ENCODE results near the gene SRSF3.

Gene SRSF3

DNA sequence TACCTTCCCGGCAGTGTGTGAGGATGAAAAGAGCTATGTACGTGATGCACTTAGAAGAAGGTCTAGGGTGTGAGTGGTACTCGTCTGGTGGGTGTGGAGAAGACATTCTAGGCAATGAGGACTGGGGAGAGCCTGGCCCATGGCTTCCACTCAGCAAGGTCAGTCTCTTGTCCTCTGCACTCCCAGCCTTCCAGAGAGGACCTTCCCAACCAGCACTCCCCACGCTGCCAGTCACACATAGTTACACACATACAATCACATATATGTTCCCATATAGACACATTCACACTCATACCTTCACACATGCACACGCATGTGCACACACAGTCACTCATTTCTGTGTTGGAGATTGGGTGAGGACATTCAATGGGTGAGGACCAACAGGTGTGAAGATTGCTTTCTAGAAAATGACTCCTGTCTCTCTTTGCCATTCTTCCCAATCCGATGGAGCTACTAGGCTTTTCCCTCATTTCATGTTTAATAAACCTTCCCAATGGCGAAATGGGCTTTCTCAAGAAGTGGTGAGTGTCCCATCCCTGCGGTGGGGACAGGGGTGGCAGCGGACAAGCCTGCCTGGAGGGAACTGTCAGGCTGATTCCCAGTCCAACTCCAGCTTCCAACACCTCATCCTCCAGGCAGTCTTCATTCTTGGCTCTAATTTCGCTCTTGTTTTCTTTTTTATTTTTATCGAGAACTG lies 30.4 kb downstream of the SRSF3 start:
- DNase-seq: no peak

GRCh38 chr6:36625158-36625919 lies 31.2 kb downstream of the SRSF3 start:
- DNase-seq: no peak

- DNase-seq: no peak
These were observed 32.5 kb downstream of the SRSF3 start for GRCh38 chr6:36626636-36627035.

DNA sequence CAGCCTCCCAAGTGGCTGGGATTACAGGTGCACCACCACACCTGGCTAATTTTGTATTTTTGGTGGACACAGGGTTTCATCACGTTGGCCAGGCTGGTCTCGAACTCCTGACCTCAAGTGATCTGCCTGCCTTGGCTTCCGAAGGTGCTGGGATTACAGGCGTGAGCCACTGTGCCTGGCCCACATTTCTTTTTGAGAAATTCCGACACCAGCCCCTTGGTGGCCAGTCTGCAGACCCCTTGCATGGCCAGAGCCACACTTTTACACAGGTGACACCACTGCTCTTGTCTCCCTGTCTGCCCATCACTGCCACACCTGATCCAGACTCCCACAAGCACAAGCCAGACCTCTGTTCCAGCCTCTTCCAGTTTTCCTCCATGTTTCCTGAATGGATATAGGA lies 33.0 kb downstream of the SRSF3 start:
- DNase-seq: no peak

DNA sequence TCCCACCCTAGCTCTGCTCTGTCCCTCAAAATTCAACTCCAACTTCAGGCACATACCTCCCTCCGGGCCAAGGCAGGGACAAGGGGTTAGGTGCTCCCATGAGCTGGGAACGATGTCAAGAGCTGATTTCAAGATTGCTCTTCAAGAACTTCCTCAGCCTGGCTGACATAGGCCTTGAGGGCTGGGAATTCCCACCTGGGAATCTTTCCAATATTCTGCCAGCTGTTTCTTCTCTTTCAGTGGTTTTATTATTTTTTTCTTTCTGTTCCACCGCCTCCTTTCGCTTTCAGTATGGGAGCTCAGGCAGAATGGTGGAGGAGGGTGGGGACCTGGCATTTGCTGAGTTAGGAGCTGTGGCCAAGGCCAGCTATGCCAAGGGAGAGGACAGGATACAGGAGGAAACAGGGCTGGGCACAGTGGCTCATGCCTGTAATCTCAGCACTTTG lies 33.7 kb downstream of the SRSF3 start:
- DNase-seq: no peak

DNA sequence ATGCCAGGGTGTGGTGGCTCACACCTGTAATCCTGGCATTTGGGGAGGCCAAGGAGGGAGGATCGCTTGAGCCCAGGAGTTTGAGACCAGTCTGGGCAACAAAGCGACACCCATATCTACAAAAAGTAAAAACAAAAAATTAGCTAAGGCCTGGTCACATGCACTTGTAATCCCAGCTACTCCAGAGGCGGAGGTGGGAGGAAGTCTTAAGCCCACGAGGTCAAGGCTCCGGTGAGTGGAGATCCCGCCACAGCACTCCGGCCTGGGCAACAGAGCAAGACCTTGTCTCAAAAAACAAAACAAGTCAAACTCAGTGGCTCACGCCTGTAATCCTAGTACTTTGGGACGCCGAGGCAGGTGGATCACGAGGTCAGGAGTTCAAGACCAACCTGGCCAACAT lies 35.6 kb downstream of the SRSF3 start:
- DNase-seq: no peak

DNA sequence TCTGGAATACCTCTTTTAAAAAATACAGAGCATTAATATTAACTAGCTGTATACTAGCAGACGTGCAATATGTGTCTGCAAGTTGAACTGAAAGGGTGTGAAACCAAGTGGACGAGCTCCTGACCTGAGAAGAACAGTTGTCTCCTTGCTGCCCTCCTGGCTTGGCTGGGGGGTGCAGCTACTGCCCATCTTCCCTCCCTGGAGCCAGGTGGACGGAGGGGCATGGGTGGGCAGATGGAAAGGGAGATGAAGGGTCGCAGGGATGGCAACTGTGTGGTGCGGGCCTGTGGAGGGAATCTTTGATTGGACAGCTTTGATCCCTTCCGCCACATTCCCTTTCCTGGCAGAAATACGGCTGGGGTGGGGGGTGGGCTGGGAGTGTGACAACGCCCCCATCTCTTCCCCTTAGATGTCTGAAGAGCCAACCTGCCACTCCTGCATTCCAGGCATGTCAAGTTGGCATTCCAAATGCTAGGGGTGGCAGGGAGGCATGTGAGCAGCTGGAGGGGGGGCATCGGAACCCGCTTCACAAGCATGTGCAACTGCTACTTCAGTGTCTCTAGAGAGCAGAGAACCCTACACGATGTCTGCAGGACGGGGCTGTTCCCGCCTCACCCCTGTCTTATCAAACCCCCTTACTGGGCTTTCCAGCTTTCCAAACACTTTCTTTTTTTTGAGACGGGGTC lies 37.3 kb downstream of the SRSF3 start:
- DNase-seq: no peak

- DNase-seq: no peak
These were observed 39.2 kb downstream of the SRSF3 start for GRCh38 chr6:36633370-36633769.

DNA sequence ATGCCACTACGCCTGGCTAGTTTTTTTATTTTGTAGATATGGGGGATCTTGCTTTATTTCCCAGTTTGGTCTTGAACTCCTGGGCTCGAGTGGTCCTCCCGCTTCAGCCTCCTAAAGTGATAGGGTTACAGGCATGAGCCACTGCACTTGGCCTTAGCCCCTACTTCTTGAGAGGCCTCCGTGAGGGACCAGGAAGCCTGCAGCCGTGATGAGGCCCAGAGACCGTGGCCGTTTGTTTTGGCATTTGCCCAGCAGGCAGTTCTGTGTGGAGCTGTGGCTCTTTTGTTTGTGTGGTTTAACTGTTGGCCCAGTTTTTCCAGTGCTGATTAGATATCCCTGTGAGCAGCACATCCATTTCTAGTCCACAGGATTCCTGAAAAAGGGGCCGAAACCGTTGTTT lies 39.8 kb downstream of the SRSF3 start:
- DNase-seq: peak; percentile 66

GRCh38 chr6:36634317-36635108 lies 40.4 kb downstream of the SRSF3 start:
- DNase-seq: no peak

- DNase-seq: no peak
These were observed 42.1 kb downstream of the SRSF3 start for GRCh38 chr6:36636283-36636682.

DNA sequence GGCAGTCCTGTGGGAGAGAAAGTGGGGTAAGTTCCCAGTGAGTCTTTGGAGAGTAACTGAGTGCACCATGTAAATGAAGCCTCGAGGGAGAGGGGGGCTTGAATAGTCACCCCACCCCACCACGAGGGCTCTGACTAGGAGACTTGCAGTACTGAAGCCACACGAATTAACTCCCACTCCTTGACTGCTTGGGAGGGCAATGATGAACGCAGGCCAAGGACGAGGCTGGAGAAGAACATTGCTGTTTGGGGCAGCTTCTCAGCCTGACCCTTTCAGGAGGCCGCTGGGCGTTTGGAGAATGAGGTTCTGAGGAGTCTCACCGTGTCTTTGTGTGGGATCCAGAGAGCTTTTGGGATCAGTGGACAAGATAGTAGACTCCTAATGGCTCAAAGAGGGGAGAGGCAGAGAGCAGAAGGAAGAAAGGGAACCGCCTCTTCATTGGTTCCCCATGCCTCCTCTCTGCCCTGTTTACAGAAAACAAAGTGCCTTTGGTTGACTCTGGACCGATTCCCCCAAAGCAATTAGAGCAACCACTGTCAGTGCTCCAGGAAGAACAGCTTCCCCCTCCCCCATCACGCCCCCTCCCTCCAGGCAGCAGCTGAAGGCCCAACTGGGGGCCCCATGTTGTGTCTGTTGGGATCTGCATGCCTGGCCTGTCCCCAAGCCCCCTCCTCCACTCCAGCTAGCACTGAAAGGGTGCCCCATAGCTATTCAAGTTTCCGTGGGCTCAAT lies 42.7 kb downstream of the SRSF3 start:
- no peak for DNase-seq

GRCh38 chr6:36638579-36638978 lies 44.4 kb downstream of the SRSF3 start:
- no peak for DNase-seq

- DNase-seq: no peak
These were observed 45.1 kb downstream of the SRSF3 start for GRCh38 chr6:36639171-36639808.

DNA sequence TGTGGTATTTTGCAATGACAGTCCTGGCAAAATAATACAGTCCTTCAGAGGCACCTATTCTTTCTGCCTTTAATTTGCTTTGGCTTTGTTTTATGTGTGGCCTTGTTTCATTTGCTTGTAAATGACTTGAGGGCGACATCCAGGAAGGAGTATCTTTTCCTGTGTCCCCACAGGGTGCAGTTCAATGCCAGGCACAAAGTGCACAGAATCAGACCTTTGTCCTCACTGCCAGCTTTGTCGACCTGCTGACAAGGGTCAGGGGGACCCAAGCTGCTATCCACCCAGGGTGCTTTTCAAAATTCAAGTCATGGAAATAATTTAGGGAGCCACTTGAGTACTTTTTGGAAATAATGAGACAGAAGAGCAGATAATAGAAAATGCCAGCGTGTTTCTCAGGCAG lies 47.4 kb downstream of the SRSF3 start:
- DNase-seq: no peak

DNA sequence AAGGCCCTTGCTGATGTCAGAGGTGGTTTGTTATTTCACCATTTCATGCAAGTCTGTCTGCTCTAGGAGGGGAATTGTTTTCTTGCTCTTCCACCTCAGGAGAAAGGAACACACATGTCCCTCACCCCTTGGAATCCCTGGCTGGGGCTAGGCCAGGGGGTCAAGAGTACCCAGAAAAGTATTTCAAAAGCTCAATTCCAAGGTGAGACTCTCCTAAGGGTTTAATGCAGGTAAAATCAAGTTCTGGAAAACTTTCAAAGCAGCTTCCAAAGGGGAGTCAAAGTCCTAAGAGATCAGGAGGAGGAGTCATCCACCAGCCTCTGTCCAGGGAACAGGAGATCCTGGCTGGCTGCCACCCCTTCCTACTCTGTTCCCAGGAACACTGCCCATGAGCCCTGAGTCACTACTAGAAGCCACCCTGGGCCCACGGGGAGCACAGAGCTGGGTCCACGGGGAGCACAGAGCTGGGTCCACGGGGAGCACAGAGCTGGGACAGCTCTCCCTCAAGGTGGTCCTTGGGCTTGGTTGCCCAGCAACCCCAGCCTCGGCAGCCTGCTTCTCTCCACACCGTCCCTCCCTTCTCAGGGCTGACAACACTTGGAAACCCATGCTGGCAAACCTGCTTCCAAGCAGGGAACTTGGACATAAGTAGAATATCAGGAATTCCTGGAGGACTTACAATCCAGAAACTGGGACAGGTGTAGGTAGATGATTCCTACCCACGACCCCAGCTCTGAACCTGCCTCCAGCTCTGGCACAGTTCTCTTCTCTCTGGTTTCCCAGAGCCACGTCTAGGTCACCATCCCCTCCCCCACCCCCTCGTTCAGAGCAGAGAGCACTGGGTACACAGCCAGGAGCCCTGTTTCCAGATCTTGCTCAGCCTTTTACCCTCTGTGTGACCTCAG lies 49.0 kb downstream of the SRSF3 start:
- DNase-seq: no peak

- DNase-seq: no peak
These were observed 49.8 kb downstream of the SRSF3 start for GRCh38 chr6:36643977-36644376.

- DNase-seq: no peak
These were observed 54.9 kb downstream of the SRSF3 start for GRCh38 chr6:36649086-36649485.

DNA sequence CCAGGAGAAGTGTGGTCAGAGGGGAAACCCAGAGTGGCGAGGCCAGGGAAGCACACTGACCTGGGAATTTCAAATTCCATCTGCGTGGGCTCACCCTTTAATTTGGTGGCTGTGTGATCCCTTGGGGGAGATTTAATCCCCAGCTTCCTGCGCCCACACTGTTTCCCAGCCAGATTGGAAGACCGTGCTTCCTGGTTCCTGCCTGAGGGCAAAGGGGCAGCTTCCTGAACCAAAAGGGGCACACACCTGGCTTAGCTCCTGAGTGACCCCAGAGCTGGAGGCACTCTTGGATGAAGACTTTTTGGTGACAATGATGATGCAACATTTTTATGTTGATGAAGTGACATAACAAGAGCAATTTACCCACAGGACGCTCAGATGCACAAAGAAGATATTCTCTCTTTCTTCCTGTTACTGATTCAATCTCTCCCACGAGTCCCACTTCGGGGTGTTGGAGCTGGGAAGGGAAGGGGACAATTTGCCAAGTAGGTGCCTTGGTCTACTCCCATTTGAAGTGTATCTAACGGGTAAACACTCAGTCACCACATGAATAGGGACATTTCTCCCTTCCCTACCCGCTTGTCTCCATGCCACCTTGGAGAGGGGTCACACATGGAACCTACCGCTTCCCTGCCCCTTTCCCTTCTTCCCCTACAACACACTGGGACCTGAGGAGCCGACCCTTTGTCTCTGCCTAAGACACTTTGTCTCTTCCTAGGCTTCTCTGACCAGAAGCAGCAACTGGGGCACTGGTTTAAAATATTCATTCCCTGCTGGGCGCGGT lies 55.7 kb downstream of the SRSF3 start:
- no peak for DNase-seq

Measured in hematopoietic multipotent progenitor cell treated with erythropoietin and hydrocortisone succinate and interleukin-3 and kit ligand, for 8 days (in vitro differentiated cells).